GM18519 (cell line): ENCODE data around the gene SF3B6.
"Not testable (repeated sequence)": the region's sequence is repeated elsewhere in the genome, so short reads cannot be mapped to it uniquely, and the experiment has no call there.

Experiments
- ATAC-seq: cut with Tn5 transposase; IDR thresholded peaks from one replicate; pipeline ENCODE4 v1.9.1; 2021; ENCODE audit warnings: mild to moderate bottlenecking, moderate library complexity; ENCODE audit not compliant: unreplicated experiment, low FRiP score

The SF3B6 gene, protein sequence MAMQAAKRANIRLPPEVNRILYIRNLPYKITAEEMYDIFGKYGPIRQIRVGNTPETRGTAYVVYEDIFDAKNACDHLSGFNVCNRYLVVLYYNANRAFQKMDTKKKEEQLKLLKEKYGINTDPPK

DNA sequence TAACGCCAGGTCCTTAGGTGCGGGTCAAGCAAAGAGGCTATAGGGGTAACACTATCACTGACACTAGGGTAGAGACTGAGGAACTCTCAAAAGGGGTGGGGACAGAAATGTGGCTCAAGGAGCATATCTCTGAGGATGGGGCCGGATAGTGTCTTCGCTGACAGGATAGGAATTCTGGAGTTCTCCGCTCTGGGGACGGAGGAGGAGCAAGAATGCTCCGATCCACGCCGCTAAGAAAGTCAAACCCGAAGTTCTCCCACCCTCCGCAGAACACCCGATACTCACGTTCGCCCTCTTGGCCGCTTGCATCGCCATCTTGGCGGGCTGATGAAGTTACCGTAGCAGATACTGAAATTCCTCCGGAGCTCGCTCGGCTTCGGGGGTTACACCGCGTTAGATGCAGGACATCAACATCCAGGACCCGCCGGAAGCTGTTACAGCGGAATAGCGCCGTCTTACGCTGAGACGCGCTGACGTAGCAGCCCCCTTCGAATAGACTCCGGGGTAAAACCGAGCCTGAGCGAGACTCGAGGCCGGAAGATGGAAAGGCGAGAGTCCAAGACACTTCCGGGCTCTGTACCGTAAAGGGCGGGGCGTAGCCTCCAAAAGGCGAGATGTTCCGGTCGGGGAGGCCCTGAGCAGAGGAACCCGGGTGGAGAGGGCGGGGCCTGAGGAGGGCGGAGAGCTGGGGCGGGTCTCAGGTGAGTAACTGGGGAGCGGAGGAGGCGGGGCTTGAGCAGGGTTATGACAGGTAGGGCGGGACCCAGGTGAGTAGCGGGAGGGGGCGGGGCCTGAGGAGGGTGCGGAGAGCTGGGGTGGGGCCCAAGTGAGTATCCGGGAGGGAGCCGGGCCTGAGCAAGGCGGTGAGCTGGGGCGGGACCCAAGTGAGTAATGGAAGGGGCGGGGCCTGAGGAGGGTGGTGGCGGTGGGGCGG, at the start of gene SF3B6:
TSS of gene SF3B6 (minus strand) at position 412 of the 934 bp plus-strand sequence. CDS start at position 315, 97 bp downstream.
- peak; percentile 89 for ATAC-seq

DNA sequence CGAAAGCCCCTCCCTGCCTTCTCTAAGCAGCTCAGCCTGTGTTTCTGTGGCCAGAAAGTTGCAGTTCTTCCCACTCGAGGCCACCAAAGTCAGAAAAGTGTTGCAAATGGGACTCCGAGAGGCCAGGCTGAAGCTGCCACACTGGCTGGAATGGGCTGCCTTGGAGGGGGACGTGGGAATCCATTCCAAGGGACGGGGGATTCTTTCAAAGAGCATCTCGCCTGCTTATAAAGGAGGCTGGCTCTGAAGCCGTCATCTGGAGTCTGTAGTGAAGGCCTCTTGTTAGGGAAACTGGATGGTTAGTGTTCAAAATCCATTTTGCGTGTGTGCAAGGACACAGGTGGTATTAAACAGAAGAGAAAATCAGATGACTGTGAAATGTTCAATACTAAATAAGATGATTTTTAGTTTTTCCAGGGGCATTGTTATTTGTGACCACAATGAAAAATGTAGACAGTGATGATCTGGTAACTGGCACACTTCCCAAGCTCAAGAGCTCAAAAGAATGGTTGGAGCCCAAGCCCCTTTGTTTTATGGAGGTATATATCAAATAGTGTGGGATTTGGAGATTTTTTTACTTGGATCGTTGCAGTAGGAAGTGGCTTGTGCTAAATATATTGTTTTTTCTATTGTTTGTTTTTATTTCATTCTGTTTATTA, 47.9 kb upstream of the SF3B6 start:
- ATAC-seq = peak; percentile 6

DNA sequence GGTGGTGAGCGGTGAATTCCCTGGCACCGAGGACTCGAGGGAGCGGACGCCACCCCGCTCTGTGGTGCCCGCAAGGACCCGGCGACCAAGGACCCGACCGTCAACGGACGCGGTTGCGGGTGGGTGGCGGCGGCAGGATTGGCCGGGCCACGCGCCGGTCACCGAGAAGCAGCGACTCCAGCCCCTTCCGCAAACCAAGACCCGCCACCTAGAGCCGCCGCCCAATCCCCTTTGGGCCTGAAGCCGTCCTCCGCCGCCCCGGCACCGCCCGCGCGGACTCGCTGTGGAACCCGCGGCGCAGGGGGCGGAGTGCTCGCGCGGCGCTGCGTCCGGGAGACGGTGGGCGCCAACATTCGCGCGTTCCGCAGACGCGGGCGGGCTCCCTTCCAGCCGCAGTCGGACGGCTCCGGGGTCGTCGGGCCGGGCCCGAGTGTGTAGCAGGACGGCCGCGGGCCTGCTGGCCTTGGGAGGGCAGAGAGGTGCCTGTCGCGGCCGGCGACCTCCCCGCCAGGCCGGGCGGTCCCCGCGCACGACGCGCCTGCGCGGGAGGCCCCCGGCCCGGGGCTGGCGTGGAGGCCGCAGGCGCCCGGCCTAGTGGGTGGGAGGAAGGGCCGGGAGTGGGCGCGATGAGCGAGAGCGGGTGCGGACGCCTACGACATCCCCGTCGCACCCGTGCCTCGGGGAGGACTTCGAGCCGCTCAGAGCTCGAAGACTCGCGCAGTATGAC, 47.2 kb upstream of the SF3B6 start, which contains the start of the genes FAM228B and PFN4:
TSS of gene FAM228B (plus strand) at position 275 of the 727 bp plus-strand sequence. CDS start 893 bp downstream, outside the sequence.
TSS of gene PFN4 (minus strand) at position 140 of the 727 bp plus-strand sequence. CDS start 799 bp downstream, outside the sequence.
- peak; percentile 70 for ATAC-seq

DNA sequence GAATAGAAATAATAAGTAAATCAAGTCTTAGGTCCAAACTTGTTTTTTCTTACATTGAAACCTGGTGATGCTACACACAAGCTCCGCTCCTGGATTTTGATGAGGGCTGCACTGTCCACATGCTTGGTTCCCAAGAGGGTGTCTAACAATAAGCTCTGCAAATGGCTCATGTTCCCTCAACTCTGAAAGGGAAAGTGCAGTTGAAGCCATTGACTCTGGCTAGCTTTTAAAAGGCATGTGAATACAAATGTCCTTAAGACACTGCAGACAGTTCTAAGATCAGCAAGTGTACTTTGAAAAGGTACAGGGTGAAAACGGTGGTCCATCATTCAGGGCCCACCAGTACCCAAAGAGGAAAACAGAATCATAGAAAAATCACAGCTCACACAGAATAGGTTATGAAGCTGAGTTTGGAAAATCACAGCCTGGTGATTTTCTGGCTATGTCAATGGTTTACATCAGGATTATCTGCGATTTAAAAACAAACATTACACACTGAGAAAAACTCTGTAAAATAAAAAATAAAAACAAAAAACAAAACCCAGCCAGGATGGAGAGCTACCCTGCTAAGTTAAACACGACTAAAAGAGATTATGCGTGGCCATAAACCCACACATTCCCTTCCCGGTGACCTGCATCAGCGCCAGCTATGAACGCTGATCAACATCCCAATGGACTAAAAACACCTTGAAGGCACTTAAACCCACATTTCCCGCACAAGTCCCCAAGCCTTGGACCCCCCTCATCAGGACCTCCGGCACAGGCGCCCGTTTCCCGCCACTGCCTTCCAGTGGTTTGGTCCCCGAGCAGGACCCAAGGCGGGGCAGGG, 46.5 kb upstream of the SF3B6 start:
- ATAC-seq = peak; percentile 16

DNA sequence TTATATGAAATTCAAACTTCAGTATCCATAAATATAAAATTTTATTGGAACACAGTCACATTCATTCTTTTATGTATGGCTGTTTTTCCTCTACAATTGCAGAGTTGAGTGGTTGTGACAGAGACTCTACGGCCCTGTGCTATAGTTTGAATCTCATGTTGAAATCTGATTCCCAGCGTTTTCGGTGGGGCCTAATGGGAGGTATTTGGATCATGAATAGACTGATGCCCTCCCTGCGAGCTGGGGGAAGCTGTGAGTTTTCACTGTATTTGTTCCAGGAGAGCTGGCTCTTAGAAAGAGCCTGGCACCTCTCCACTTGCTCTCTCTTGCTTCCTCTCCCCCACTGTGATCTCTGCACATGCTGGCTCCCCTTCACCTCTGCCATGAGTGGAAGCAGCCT, 45.3 kb upstream of the SF3B6 start:
- ATAC-seq = no peak

DNA sequence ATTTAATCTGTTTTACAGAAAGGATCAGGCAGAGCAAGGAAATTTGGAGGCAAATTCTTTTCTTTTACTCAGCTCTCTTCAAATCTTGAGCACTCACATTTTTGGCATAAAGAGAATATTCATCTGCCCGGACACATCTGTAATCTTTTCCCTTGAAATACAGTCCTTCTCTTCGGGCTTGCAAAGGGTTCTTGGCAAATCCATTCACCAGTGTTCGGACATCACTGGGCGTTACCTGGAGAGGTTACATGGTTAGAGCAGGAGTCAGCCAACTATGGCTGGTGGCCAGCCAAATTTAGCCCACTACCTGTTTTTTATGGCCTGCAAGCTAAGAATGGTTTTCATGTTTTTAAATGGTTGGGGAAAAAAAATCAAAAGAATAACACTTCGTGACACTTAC, 44.9 kb upstream of the SF3B6 start:
- ATAC-seq = no peak

DNA sequence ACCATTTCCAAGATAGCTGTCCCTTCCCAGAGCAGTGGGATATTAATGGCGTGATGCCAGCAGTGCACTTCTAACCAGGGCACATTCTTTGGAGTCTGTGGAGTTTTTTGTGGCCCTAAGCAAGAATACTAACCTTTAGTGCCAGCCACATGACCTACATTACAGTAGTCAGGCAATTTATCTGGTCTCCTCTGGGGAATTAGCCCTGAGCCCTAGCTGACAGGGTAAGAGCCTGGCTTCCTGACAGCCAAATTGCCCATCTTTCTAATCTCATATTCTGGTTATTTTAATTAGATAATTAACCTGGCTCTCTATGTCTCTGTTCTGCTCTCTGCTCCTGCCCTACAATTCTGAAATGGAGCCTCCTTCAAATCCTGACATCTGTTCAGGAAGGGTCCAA, 41.8 kb upstream of the SF3B6 start:
- no peak for ATAC-seq

DNA sequence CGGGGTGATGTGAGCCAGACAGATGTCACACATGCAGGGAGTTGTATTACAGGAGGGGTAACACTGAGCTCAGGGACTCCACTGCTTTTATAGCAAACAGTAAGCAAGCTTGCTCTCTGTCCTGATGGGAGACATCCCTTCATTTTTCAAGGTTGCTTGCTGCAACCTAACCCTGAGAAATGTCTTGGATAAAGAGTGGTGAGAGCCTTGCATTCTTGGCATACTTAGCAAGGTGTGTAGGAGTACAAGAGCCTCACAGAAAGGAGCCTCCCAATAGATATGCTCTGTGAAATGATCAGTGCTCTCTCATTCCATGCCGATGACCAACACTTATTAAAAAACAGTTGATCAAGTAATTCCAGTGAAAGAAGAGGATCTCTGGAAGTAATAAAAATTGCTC, 38.9 kb upstream of the SF3B6 start:
- no peak for ATAC-seq

DNA sequence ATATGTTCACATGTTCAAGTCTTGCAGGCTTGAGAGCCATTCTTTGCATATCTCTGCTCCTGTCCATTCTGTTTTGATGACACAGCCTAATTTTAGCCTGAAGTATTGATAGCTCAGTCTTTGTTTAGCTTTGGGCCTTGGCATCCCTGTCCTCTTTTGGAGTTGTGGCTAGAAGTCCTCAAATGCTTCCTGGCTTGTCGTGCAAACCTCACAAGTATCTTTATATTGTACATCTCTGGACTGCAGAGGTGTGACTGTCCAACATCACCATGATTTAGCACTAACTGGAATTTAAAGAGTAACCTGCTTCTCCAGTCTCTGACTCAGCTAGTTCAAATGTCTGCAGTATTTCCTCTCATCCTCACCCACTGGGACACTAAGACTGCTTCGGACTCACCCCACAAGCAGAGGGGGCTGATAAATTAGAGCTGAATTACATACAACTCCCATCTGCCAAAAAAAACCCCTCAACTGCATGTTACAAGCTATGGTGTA, 35.3 kb upstream of the SF3B6 start:
- ATAC-seq = no peak

DNA sequence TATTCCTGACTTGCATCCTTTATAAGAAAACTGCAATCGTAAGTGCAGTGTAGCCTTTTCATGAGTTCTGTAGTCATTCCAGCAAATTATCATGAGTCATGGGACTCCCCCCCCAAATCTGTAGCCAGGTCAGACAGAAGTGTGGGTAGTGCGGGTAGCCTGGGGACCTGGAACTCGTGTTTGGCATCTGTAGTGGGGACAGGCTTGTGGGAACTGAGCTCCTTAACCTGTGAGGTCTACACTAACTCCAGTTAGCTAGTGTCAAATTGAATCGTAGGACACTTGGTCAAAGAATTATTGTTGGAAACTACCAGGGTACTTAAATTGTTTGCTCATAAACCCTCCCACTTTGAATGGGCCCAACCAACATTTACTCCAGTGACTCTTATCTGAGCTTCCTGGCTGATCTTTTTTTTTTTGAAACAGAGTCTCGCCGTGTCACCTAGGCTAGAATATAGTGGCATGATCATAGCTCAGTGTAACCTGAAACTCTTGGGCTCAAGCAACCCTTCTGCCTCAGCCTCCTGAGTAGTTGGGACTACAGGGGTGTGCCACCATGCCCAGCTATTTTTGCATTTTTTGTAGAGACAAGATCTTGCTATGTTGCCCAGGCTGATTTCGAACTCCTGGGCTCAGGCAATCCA, 34.7 kb upstream of the SF3B6 start:
- no peak for ATAC-seq

DNA sequence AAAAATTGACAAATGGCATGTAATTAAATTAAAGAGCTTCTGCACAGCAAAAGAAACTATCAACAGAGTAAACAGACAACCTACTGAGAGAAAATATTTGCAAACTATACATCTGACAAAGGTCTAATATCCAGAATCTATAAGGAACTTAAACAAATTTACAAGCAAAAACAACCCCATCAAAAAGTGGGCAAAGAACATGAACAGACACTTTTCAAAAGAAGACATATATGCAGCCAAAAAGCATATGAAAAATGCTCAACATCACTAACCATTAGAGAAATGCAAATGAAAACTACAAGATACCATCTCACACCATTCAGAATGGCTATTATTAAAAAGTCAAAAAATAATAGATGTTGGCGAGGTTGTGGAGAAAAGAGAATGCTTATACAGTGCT, 33.3 kb upstream of the SF3B6 start:
- not testable (repeated sequence) for ATAC-seq

DNA sequence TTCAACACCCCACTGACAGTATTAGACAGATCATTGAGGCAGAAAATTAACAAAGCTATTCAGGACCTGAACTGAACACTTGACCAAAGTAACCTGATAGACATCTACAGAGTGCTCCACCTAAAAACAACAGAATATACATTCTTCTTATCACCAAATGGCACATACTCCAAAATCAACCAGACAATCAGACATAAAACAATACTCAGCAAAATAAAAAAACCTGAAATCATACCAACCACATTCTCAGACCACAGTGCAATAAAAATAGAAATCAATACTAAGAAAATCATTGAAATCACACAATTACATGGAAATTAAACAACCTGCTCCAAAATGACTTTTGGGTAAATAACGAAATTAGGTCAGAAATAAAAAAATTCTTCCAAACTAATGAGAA, 31.2 kb upstream of the SF3B6 start:
- no peak for ATAC-seq

DNA sequence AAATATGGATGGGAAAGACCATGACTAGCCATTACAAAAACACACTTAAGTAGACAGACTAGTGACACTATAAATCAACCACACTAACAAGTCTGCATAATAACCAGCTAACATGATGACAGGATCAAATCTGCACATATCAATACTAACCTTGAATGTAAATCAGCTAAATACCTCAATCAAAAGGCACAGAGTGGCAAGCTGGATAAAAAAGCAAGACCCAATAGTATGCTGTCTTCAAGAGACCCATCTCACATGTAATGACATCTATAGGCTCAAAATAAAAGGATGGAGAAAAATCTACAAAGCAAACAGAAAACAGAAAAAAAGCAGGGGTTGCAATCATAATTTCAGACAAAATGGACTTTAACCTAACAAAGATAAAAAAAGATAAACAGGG, 30.7 kb upstream of the SF3B6 start:
- ATAC-seq = no peak

DNA sequence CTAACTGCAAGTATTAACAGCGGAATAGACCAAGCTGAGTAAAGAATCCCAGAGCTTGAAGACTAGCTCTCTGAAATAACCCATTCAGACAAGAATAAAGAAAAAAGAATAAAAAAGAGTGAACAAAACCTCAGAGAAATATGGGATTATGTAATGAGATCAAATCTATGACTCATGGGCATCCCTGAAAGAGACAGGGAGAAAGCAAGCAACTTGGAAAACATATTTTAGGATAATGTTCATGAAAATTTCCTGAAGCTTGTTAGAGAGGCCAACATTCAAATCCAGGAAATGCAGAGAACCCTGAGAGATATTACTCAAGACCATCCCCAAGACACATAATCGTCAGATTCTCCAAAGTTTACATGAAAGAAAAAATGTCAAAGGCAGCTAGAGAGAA, 29.7 kb upstream of the SF3B6 start:
- ATAC-seq = no peak

DNA sequence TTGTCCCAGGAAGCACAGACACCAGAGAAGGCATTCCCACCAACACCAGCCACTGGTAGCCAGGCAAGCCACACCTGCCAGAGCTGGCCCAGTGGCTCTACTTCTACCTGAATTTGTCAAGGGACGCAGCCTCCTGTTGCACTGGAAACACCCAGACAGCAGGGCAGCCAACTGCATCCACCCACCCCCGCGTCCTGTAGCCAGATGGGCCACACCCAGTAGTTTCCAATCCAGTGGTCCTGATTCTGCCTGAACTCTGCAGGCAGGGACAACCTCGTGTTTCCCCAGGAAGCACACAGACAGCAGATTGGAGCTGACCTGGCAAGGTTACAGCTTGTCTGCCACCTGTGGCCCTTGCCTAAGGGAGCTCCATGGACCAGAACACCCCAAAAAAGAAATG, 28.8 kb upstream of the SF3B6 start:
- ATAC-seq = no peak

DNA sequence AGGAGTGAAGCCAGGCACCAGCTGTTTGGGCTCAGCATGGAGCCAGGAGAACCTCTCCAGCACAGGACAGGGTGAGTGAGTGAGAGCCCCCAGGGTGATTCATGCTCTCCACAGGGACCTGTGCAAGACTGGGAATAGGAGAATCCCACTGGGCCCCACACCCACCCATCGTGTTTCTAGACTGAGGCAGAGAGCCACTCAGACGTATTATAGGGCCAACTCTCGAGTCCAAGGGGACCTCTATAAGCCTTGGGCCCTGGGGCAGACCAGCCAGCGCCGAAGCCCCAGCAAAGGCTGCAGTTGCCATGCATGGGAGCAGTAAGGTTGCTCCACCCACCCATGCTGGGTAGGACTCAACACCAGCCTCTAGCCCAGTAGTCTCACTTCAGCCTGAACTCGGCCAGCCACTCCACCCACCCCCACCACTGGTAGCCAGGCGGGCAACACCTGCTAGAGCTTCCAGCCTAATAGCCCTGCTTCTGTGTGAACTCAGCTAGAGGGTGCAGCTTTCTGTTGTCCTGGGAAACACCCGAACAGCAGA, 28.1 kb upstream of the SF3B6 start:
- ATAC-seq = no peak

DNA sequence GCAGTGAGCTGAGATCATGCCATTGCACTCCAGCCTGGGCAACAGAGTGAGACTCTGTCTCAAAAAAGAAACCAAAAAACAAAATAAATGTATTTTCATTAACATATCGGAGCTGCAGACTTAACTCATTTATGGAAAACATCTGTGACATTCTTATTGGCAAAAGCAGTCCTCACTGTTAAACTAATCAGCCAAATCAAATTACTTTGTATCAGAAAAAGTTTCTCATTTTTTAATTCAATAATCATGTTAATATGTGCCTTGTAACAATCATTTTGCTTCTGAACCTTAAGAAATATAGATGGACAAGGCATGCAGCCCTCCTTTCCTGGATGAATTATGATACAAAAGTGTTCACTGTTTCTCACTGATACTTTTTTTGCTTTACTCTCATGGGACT, 26.6 kb upstream of the SF3B6 start:
- ATAC-seq = no peak

DNA sequence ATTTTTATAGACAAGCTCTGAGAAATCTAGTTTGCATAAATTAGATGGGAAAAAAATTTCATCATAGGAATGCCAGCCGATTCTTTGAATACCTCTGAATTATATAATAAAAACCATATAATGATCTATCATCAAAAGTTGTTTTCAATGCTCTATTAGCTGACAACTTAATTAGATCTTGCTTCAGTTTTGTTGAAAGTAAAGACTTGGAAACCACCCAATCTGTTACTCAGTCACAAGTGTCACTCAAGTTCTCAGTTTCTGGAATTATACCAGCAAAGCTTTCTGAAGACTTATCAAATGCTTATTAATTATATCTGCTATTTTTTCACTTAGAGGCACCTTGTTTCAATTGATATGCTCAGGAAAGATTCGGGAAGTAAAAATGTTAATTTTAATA, 25.9 kb upstream of the SF3B6 start:
- no peak for ATAC-seq

DNA sequence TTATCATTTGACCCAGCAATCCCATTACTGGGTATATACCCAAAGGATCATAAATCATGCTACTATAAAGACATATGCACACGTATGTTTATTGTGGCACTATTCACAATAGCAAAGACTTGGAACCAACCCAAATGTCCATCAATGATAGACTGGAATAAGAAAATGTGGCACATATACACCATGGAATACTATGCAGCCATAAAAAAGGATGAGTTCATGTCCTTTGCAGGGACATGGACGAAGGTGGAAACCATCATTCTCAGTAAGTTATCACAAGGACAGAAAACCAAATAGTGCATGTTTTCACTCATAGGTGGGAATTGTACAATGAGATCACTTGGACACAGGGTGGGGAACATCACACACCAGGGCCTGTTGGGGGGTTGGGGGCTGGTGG, 24.6 kb upstream of the SF3B6 start:
- not testable (repeated sequence) for ATAC-seq
